ENCODE data around the gene GPR137B. TPM values are rescaled to one million over a fixed set of nuclear protein-coding genes. Genes with fewer than 3 reads are reported as not detected.

GPR137B gene
- total and polyA plus RNA-seq, 2 experiments from 2014 or later, result 4.5 to 11.1 TPM

GRCh38 chr1:236141447-236142252 lies 689 bp upstream of the GPR137B start:
- H3K27ac Mint-ChIP-seq, result no peak overlapping the region

More at GRCh38 chr1:236141447-236142252, 689 bp upstream of the GPR137B start:
- peaks cover 8% of the 10 kb centered on the region; the same call in 2 of the 3 replicates for H3K36me3 Mint-ChIP-seq (ENCODE audit: low read depth)
- H4K20me1 ChIP-seq (replicated peaks; ENCODE audit: insufficient read depth), result peaks cover 12% of the 10 kb centered on the region
- peak; percentile 52 for ATAC-seq
- peaks cover 19% of the 10 kb centered on the region for H3K4me1 ChIP-seq (ENCODE audit: insufficient read depth)
- peaks cover 27% of the 10 kb centered on the region for H3K79me2 ChIP-seq (replicated peaks; ENCODE audit: insufficient read depth)
- H3K27me3 ChIP-seq (ENCODE audit: insufficient read depth), result peaks cover 63% of the 10 kb centered on the region
- H3K4me2 ChIP-seq, result peak overlapping the region; percentile 95
- peak; percentile 64 for DNase-seq (ENCODE audit: low spot score)
- H2AFZ ChIP-seq, result peak overlapping the region; percentile 100
- H3K9me2 ChIP-seq (ENCODE audit: insufficient read depth), result no peaks in the 10 kb centered on the region
- H3K4me3 Mint-ChIP-seq, result peak overlapping the region; percentile 85
- H3K4me3 ChIP-seq, result peak overlapping the region; percentile 77
- peaks cover 22% of the 10 kb centered on the region for H3K4me1 Mint-ChIP-seq
- 0 out of 3 replicates have a peak, but pooled peaks cover 3% of the 10 kb centered on the region for H3K9me3 Mint-ChIP-seq
- TF ChIP-seq CREB1 (CRISPR knock-in tag; IDR thresholded peaks at IDR 0.05; ENCODE audit: low read depth), result no peak
- TF ChIP-seq STAT1 (IDR thresholded peaks at IDR 0.05; ENCODE audit: unreplicated experiment), result no peak
- no peak for TF ChIP-seq ZNF462 (CRISPR knock-in tag; IDR thresholded peaks at IDR 0.05)
- no peak for TF ChIP-seq EZH2phosphoT487 (IDR thresholded peaks at IDR 0.05; ENCODE audit: unreplicated experiment)
- TF ChIP-seq ZNF331 (CRISPR knock-in tag; IDR thresholded peaks at IDR 0.05; ENCODE audit: low read depth), result no peak
- no peak for TF ChIP-seq JUNB (IDR thresholded peaks at IDR 0.05; ENCODE audit: unreplicated experiment)
- TF ChIP-seq NANOG (IDR thresholded peaks at IDR 0.05; ENCODE audit: borderline replicate concordance), result no peak
- no peak for TF ChIP-seq EZH2 (IDR thresholded peaks at IDR 0.05; ENCODE audit: low read depth, unreplicated experiment)
- no peaks in the 10 kb centered on the region for H3K36me3 ChIP-seq (ENCODE audit: insufficient read depth)
- H3K27me3 Mint-ChIP-seq (ENCODE audit: insufficient read depth, low read depth, poor library complexity), result peaks cover 40% of the 10 kb centered on the region
- H3F3A ChIP-seq (replicated peaks; ENCODE audit: low read depth), result 0 out of 2 replicates have a peak, but pooled peaks cover 3% of the 10 kb centered on the region
- H3K27ac ChIP-seq (ENCODE audit: low read depth), result no peak overlapping the region
